Ovary (tissue), 9 donors: ENCODE data around the gene C1QL2. TPM values are rescaled to one million over a fixed set of nuclear protein-coding genes. Genes with fewer than 3 reads are reported as not detected.

ENCODE experiments used
- DNase-seq, 5 donors: peaks; one replicate each; pipeline ENCODE4 v3.0.0-alpha.2; 2019 to 2020
- H3K27ac ChIP-seq, 2 donors: fragments of 200-600 bp; one replicate each; pipeline versions ENCODE4 v1.5.1 to v1.8.0; 2019 to 2022
- H3K27me3 ChIP-seq: fragments of 200-600 bp; one replicate; pipeline ENCODE4 v1.8.0; 2022
- H3K36me3 ChIP-seq: fragments of 200-600 bp; sonication (generic); one replicate; pipeline ENCODE4 v1.5.1; 2019
- H3K4me1 ChIP-seq: one replicate; pipeline ENCODE4 v1.8.1; 2013; ENCODE audit warnings: mild to moderate bottlenecking, moderate library complexity; ENCODE audit not compliant: insufficient read depth
- H3K4me3 ChIP-seq: fragments of 200-600 bp; sonication (generic); one replicate; pipeline ENCODE4 v1.5.1; 2017
- H3K9me3 ChIP-seq, 2 donors: fragments of 200-600 bp in 1 of 2; sonication (generic) in 1 of 2; one replicate each; pipeline versions ENCODE4 v1.5.1 to v1.8.1; 2013 to 2019; ENCODE audit warnings: mild to moderate bottlenecking in 1 of 2, moderate library complexity in 1 of 2
- CTCF ChIP-seq, 3 donors: fragments of 450-650 bp in 2 of 3; fragments of 200-600 bp in 1 of 3; IDR thresholded peaks; one replicate each; pipeline versions ENCODE4 v1.5.1 to v1.8.0; 2016 to 2022; ENCODE audit warnings: antibody characterized with exemption in 3 of 3, mild to moderate bottlenecking in 1 of 3
- EP300 ChIP-seq: sonication (generic); formaldehyde crosslinking; IDR thresholded peaks from one replicate; pipeline ENCODE4 v1.6.1; 2017; ENCODE audit warnings: antibody characterized with exemption
- POLR2A ChIP-seq: fragments of 450-650 bp; IDR thresholded peaks from one replicate; pipeline ENCODE4 v1.6.1; 2017; ENCODE audit warnings: antibody characterized with exemption, mild to moderate bottlenecking, moderate library complexity
- WGBS, 3 donors: extraction: QIAGEN DNeasy Blood & Tissue Kit in 1 of 3; methylation state at CpG; one replicate each; pipeline versions ENCODE4 v1.1.5 to v1.1.7; 2013 to 2017; 5-methylcytosine and 5-hydroxymethylcytosine counted together
- intact Hi-C, 4 donors: fragments of 100-400 bp; cut with DNase I; formaldehyde crosslinking; loops; one replicate each; pipeline versions ENCODE4 v1.11.0 to v1.15.1; 2022 to 2023
- polyA plus RNA-seq, 2 donors: library from polyadenylated mRNA; stranded (reverse); fragments of 200-250 nt in 1 of 2; fragments of 350-450 nt in 1 of 2; fragmentation: Illumina TruSeq in 1 of 2; extraction: RNeasy Lipid Tissue Mini Kit (QIAGEN cat#74804) in 1 of 2; gene quantifications; one replicate each; pipeline ENCODE4 v1.2.3, GENCODE V29; 2013 to 2014
- total RNA-seq, 7 donors: library from RNA; depleted of rRNA in 2 of 7; stranded (reverse); fragments of >200 nt in 2 of 7; fragmentation: NEBNext Ultra II Directional in 3 of 7; extraction: Animal tissue kit (Norgen Biotek cat#: 25700) in 3 of 7; gene quantifications; one replicate each; pipeline versions ENCODE4 v1.1.0 to v1.2.4, GENCODE V29; 2016 to 2023
- donor health status: DM: no; HTN: no; CAD: no; lungs with moderate emphysema.
- donor health status: DM: no; HTN: no; CAD: no.
- donor health status: Bipolar disorder and iron deficiency.
- donor health status: DM: yes; HTN: yes; CAD: no.
- donor health status: DM: no; HTN: no; CAD: no.
- donor health status: DM: yes; HTN: yes; CAD: no.

Gene C1QL2
- total and polyA plus RNA-seq, 9 donors, result 0.10 to 0.23 (median 0.17) TPM; not detected in 5

GRCh38 chr2:119114266-119114665 is 44.3 kb downstream of the C1QL2 start:
- no peaks in the 10 kb centered on the region for H3K27me3 ChIP-seq
- H3K36me3 ChIP-seq, result no peaks in the 10 kb centered on the region
- H3K27ac ChIP-seq, result no peak overlapping the region
- intact Hi-C loops, result no loop called here
- 93 to 98% (median 94%) methylated on average over 3 of the region's 3 CpGs for WGBS, 3 donors
- no peak for DNase-seq
- no peak overlapping the region for H3K4me3 ChIP-seq
- peaks cover 2% of the 10 kb centered on the region for H3K4me1 ChIP-seq
- TF ChIP-seq POLR2A (no peak), CTCF (IDR thresholded peaks at IDR 0.05) (no peak), EP300 (no peak)
- H3K9me3 ChIP-seq, result no peaks in the 10 kb centered on the region

DNA sequence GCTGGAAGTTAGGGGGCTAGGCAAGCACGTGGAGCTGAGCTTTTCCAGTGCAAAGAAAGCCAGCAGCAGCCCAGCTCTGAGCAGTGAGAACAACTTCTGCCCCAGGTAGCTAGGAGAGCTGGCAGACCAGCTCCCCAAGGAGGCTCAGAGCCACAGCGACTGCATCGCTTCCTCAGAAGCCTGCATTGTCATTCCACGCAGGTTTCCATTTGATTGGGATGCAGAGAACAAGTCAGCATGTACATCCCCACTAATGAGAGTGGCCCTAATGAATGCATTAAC is 45.1 kb downstream of the C1QL2 start:
- H3K27me3 ChIP-seq, result no peaks in the 10 kb centered on the region
- no peaks in the 10 kb centered on the region for H3K4me1 ChIP-seq
- WGBS, 3 donors, result 60 to 76% (median 63%) methylated on average over 4 of the region's 4 CpGs
- no peak for DNase-seq
- intact Hi-C loops, result no loop called here
- no peaks in the 10 kb centered on the region for H3K36me3 ChIP-seq
- no peak overlapping the region for H3K27ac ChIP-seq
- H3K9me3 ChIP-seq, result no peaks in the 10 kb centered on the region
- H3K4me3 ChIP-seq, result no peak overlapping the region
- TF ChIP-seq EP300 (no peak), POLR2A (no peak), CTCF (IDR thresholded peaks at IDR 0.05) (no peak)

DNA sequence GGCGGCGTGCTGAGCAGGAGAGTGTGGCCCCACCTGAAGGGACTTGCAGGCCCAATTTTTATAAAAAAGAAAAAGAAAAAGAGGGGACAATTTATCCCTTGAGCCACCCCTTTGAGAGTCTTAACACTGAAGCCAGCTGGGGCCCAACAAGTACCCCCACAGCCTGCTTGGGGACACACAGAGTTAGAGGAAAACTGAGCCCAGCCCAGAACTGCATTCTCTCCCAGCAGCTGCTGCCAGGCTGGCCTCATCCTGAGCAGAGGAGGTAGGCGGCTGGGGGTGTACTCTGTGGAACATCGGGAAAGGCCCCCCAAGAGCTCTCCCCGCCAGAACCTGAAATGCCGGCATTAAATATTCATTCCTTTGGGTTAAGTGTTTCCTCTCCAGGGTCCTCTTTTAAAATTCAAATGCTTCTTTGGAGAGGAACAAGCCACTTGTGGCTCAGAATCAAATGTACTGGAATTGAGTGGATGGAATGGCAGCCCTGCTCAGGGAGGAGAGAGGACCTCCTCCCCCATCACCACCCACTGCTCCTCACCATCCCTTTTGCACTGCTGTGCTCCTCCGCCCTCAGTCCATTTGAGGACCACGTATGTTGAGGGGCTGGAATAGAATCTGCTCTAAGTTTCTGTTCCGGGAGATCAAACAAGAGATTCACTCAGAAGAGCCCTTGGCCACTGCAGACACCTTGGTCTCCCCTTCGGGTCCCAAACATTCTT is 45.6 kb downstream of the C1QL2 start:
- Histone ChIP-seq H3K27ac (no peak overlapping the region), H3K4me1 (no peaks in the 10 kb centered on the region), H3K9me3 (no peaks in the 10 kb centered on the region), H3K36me3 (no peaks in the 10 kb centered on the region), H3K27me3 (no peaks in the 10 kb centered on the region), H3K4me3 (no peak overlapping the region)
- 56 to 60% (median 57%) methylated on average over 10 of the region's 10 CpGs for WGBS, 3 donors
- intact Hi-C loops, result no loop called here
- TF ChIP-seq CTCF (IDR thresholded peaks at IDR 0.05) (no peak), POLR2A (no peak), EP300 (no peak)
- DNase-seq, result no peak

DNA sequence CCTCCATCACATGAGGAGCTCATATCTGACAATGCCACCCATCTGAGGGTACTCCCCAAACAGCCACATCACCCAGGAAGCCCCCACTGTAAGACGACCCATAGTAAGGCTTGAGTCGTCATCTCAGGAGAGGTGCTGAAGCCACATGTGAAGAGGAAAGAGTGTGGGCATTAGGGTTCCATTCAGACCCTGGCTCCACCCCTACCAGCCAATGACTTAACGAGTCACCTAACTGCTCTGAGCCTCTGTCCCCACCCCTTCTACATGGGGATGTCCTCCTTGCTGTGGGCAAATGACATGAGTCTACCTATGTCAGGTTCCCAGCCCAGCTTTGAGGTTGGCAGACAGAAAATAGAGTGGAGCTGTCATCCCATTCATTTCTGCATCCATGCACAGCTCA is 46.3 kb downstream of the C1QL2 start:
- Histone ChIP-seq H3K9me3 (no peaks in the 10 kb centered on the region), H3K36me3 (no peaks in the 10 kb centered on the region), H3K27ac (no peak overlapping the region), H3K27me3 (no peaks in the 10 kb centered on the region), H3K4me3 (no peak overlapping the region), H3K4me1 (no peaks in the 10 kb centered on the region)
- no peak for DNase-seq
- intact Hi-C loops, result no loop called here
- no peak for TF ChIP-seq EP300
- TF ChIP-seq CTCF (IDR thresholded peaks at IDR 0.05), result no peak
- no peak for TF ChIP-seq POLR2A
- 62 to 72% (median 72%) methylated on average over 3 of the region's 3 CpGs for WGBS, 3 donors
